ENCODE data around the gene STIM2. TPM values are rescaled to one million over a fixed set of nuclear protein-coding genes. Genes with fewer than 3 reads are reported as not detected.

STIM2 gene
- total and polyA plus RNA-seq, 10 of the 15 experiments (the other 5 are each of a cell fraction or from before 2014, with no cell fraction given) = 4.7 to 41.5 (median 16.9) TPM

DNA sequence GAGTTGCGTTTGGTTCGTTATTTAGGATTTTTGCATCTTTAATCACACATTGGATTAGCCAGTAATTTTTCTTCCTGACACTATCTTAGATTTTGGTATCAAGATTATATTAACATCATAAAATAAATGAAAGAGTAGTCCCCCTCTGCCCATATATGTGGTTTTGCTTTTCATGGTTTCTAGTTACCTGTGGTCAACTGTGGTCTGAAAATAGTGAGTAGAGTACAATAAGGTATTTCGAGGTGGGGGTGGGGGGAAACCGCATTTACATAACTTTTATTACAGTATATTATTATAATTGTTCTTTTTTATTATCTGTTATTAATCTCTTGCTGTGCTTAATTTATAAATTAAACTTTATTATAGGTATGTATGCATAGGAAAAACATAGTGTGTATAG lies 152.4 kb downstream of the STIM2 start:
- H2AFZ ChIP-seq (ENCODE audit: control insufficient read depth, low read depth, low read length) = no peak overlapping the region

DNA sequence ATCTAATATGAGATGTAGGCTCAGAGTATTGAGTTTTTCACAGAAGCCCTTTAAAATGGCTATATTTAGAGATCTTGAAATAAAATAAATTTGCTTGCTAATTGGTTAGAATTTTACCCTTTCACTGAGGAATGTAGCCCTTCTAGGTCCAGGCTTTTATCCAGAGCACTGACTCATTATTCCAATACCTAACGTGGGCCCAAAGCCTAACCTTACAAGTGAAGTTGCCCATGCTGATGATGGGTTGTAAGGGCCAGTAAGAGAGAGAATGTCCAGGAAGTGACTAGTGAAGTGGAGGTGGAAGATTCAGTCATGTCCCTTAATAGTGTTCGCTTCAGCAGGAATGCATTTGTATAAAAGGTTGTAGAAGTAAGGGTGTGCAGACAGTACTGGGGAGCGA lies 155.9 kb downstream of the STIM2 start:
- H3K4me3 ChIP-seq = no peak overlapping the region
- H3K9me3 ChIP-seq (replicated peaks; ENCODE audit: control insufficient read depth, insufficient read depth, low read length) = no peaks in the 10 kb centered on the region; the same call in 2 of the 3 replicates
- ATAC-seq = no peak
- no peaks in the 10 kb centered on the region for H3K4me1 ChIP-seq (ENCODE audit: control insufficient read depth, insufficient read depth, low read length)
- peaks cover 0 to 7% of the 10 kb centered on the region in 2 experiments; a peak in 2 of 4 replicates for H3K36me3 ChIP-seq (ENCODE audit: control insufficient read depth in 2 of 2, insufficient read depth in 2 of 2, low read length in 1 of 2)
- H3K27ac ChIP-seq (ENCODE audit: control insufficient read depth, insufficient read depth) = no peak overlapping the region
- no peak overlapping the region for H2AFZ ChIP-seq (ENCODE audit: control insufficient read depth, low read depth, low read length)
- CTCF ChIA-PET = no interaction called here
- no peak for DNase-seq (ENCODE audit: low read depth, low spot score)
- no peaks in the 10 kb centered on the region for H4K20me1 ChIP-seq (ENCODE audit: control insufficient read depth, insufficient read depth)
- RAD21 ChIA-PET (ENCODE audit: unreplicated experiment) = no interaction called here
- intact Hi-C loops (cut with micrococcal nuclease; ENCODE audit: unreplicated experiment) = no loop called here
- H3K4me2 ChIP-seq (ENCODE audit: control insufficient read depth, insufficient read depth) = no peak overlapping the region
- FAIRE-seq = no peak
- H3K79me2 ChIP-seq (ENCODE audit: control insufficient read depth, insufficient read depth, low read length) = no peaks in the 10 kb centered on the region
- no peak overlapping the region for H3K9ac ChIP-seq (ENCODE audit: control insufficient read depth, insufficient read depth, low read length)
- POLR2A ChIA-PET = no interaction called here
- WGBS (ENCODE audit: insufficient coverage, insufficient replicate concordance, low lambda C conversion rate, missing lambda C conversion rate) = 95% methylated on average over 3 of the region's 3 CpGs
- SMC1A ChIA-PET (ENCODE audit: uncharacterized antibody, unreplicated experiment) = interaction anchor here (1.3 kb wide), 1 partner anchor 11 kb away, joined by 3 read pairs; no protein-coding TSS in a partner anchor
- BruUV-seq (replicated peaks) = no TSS peak
- TF ChIP-seq YY1 (IDR thresholded peaks at IDR 0.05; ENCODE audit: low read depth, low read length) = no peak
- no peaks in the 10 kb centered on the region for H3K27me3 ChIP-seq (replicated peaks in 1 of 2; ENCODE audit: control insufficient read depth in 2 of 2, insufficient read depth in 2 of 2, low read length in 1 of 2)
- in situ Hi-C loops (cut with MboI) = loop anchor here (10.0 kb wide), 1 partner anchor 432 kb away; the partner anchor contains the start of gene TBC1D19

More for the DNA sequence above, 152.4 kb downstream of the STIM2 start:
- ChIA-PET SMC1A (ENCODE audit: uncharacterized antibody, unreplicated experiment) (no interaction called here), CTCF (no interaction called here), POLR2A (no interaction called here), RAD21 (ENCODE audit: unreplicated experiment) (no interaction called here)
- no peak overlapping the region for H3K4me3 ChIP-seq
- TF ChIP-seq YY1 (IDR thresholded peaks at IDR 0.05; ENCODE audit: low read depth, low read length) = no peak
- peak; percentile 73 for TF ChIP-seq RUNX3 (IDR thresholded peaks at IDR 0.05; ENCODE audit: low read length)
- FAIRE-seq (no peak), ATAC-seq (no peak), DNase-seq (ENCODE audit: low read depth, low spot score) (no peak)
- BruUV-seq (replicated peaks) = no TSS peak
- H3K79me2 ChIP-seq (ENCODE audit: control insufficient read depth, insufficient read depth, low read length) = no peaks in the 10 kb centered on the region
- H3K27ac ChIP-seq (ENCODE audit: control insufficient read depth, insufficient read depth) = no peak overlapping the region
- no peaks in the 10 kb centered on the region for H3K27me3 ChIP-seq (replicated peaks in 1 of 2; ENCODE audit: control insufficient read depth in 2 of 2, insufficient read depth in 2 of 2, low read length in 1 of 2)
- H3K9ac ChIP-seq (ENCODE audit: control insufficient read depth, insufficient read depth, low read length) = no peak overlapping the region
- intact Hi-C loops (cut with micrococcal nuclease; ENCODE audit: unreplicated experiment) (no loop called here), in situ Hi-C loops (cut with MboI) (loop anchor here (10.0 kb wide), 1 partner anchor 428 kb away; the partner anchor contains the start of gene TBC1D19)
- H3K36me3 ChIP-seq (ENCODE audit: control insufficient read depth in 2 of 2, insufficient read depth in 2 of 2, low read length in 1 of 2) = peaks cover 0 to 4% of the 10 kb centered on the region in 2 experiments; a peak in 1 of 4 replicates
- 80% methylated on average over 4 of the region's 4 CpGs for WGBS (ENCODE audit: insufficient coverage, insufficient replicate concordance, low lambda C conversion rate, missing lambda C conversion rate)
- H3K4me1 ChIP-seq (ENCODE audit: control insufficient read depth, insufficient read depth, low read length) = no peaks in the 10 kb centered on the region
- no peaks in the 10 kb centered on the region; the same call in 2 of the 3 replicates for H3K9me3 ChIP-seq (replicated peaks; ENCODE audit: control insufficient read depth, insufficient read depth, low read length)
- no peaks in the 10 kb centered on the region for H4K20me1 ChIP-seq (ENCODE audit: control insufficient read depth, insufficient read depth)
- H3K4me2 ChIP-seq (ENCODE audit: control insufficient read depth, insufficient read depth) = no peak overlapping the region

Measured in GM12878 (cell line).